ENCODE results near the gene PLXNA4. TPM values are rescaled to one million over a fixed set of nuclear protein-coding genes. Genes with fewer than 3 reads are reported as not detected.

The PLXNA4 gene
- total and polyA plus RNA-seq, 2 experiments from 2014 or later = 1.9 to 4.8 TPM

DNA sequence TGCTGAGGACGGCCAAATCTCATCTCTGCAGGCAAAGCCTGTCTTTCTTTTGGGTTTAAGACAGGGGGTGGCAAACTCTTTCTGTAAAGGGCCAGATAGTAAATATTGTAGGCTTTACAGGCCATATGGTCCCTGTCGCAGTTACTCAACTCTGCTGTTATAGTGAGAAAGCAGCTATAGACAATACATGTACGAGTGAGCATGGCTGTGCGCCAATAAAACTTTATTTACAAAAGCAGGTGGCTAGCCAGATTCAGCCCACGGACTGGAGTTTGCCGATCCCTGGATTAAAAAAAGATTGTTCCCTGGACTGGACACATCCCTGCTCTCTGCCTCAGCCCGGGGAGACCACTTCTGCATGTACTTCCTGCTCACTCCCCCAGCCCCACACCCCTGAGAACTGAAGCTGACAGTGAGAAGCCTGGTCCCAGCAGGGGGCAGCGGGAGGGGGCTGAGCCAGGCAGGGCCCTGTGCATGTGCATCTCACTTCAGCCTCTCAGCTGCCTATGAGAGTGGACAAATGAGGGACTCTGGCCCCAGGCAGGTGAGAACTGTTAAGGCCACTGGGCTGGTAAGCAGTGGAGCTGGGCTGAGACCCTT is 392.4 kb downstream of the PLXNA4 start:
- Histone ChIP-seq H3K27me3 (no peaks in the 10 kb centered on the region), H3K4me1 (ENCODE audit: insufficient read depth) (no peaks in the 10 kb centered on the region), H3K9me2 (replicated peaks; ENCODE audit: insufficient read depth) (no peaks in the 10 kb centered on the region), H3K4me3 (no peak overlapping the region), H2AFZ (no peak overlapping the region), H3K27ac (no peak overlapping the region), H3K9me3 (ENCODE audit: low read depth) (peaks cover 7% of the 10 kb centered on the region), H3K36me3 (replicated peaks; ENCODE audit: insufficient read depth, low read depth) (no peaks in the 10 kb centered on the region), H3K4me2 (no peak overlapping the region), H3K79me2 (no peaks in the 10 kb centered on the region), H4K20me1 (ENCODE audit: insufficient read depth, poor library complexity, severe bottlenecking) (no peaks in the 10 kb centered on the region)
- DNase-seq (ENCODE audit: low spot score) = no peak
- WGBS (ENCODE audit: low lambda C conversion rate, missing lambda C conversion rate) = 67% methylated on average over 8 of the region's 8 CpGs
- TF ChIP-seq EZH2 (IDR thresholded peaks at IDR 0.05; ENCODE audit: borderline replicate concordance) (no peak), EZH2phosphoT487 (IDR thresholded peaks at IDR 0.05; ENCODE audit: low read depth, severe bottlenecking, unreplicated experiment) (no peak)
- TF ChIP-seq, protein P1, sequence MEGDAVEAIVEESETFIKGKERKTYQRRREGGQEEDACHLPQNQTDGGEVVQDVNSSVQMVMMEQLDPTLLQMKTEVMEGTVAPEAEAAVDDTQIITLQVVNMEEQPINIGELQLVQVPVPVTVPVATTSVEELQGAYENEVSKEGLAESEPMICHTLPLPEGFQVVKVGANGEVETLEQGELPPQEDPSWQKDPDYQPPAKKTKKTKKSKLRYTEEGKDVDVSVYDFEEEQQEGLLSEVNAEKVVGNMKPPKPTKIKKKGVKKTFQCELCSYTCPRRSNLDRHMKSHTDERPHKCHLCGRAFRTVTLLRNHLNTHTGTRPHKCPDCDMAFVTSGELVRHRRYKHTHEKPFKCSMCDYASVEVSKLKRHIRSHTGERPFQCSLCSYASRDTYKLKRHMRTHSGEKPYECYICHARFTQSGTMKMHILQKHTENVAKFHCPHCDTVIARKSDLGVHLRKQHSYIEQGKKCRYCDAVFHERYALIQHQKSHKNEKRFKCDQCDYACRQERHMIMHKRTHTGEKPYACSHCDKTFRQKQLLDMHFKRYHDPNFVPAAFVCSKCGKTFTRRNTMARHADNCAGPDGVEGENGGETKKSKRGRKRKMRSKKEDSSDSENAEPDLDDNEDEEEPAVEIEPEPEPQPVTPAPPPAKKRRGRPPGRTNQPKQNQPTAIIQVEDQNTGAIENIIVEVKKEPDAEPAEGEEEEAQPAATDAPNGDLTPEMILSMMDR (IDR thresholded peaks at IDR 0.05; ENCODE audit: poor library complexity) = no peak

DNA sequence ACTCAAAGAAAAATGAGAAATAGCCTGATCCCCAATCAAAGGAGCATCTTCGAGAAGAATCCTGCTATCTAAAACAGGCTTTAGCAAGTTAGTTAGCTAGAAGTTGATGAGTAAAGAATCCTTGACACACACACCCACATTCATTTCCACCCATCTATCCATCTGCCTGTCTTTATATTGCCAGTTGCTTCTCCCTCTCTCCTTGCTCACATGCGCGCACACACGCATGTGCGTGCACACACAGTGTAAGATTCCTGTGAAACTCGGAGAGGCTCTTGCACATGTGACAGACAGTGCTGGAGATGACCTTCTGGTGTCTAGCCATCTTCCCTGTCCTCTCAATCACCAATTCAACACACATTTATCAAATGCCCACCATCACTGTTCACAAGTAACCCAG is 393.3 kb downstream of the PLXNA4 start:
- Histone ChIP-seq H3K4me3 (no peak overlapping the region), H3K9me2 (replicated peaks; ENCODE audit: insufficient read depth) (no peaks in the 10 kb centered on the region), H3K36me3 (replicated peaks; ENCODE audit: insufficient read depth, low read depth) (no peaks in the 10 kb centered on the region), H2AFZ (no peak overlapping the region), H3K4me1 (ENCODE audit: insufficient read depth) (peaks cover 4% of the 10 kb centered on the region), H3K27me3 (no peaks in the 10 kb centered on the region), H3K9me3 (ENCODE audit: low read depth) (peaks cover 7% of the 10 kb centered on the region), H3K4me2 (no peak overlapping the region), H4K20me1 (ENCODE audit: insufficient read depth, poor library complexity, severe bottlenecking) (no peaks in the 10 kb centered on the region), H3K79me2 (no peaks in the 10 kb centered on the region), H3K27ac (no peak overlapping the region)
- 93% methylated on average over 6 of the region's 6 CpGs for WGBS (ENCODE audit: low lambda C conversion rate, missing lambda C conversion rate)
- TF ChIP-seq, protein P1 (IDR thresholded peaks at IDR 0.05; ENCODE audit: poor library complexity) = no peak
- TF ChIP-seq EZH2 (IDR thresholded peaks at IDR 0.05; ENCODE audit: borderline replicate concordance) (no peak), EZH2phosphoT487 (IDR thresholded peaks at IDR 0.05; ENCODE audit: low read depth, severe bottlenecking, unreplicated experiment) (no peak)
- DNase-seq (ENCODE audit: low spot score) = no peak

DNA sequence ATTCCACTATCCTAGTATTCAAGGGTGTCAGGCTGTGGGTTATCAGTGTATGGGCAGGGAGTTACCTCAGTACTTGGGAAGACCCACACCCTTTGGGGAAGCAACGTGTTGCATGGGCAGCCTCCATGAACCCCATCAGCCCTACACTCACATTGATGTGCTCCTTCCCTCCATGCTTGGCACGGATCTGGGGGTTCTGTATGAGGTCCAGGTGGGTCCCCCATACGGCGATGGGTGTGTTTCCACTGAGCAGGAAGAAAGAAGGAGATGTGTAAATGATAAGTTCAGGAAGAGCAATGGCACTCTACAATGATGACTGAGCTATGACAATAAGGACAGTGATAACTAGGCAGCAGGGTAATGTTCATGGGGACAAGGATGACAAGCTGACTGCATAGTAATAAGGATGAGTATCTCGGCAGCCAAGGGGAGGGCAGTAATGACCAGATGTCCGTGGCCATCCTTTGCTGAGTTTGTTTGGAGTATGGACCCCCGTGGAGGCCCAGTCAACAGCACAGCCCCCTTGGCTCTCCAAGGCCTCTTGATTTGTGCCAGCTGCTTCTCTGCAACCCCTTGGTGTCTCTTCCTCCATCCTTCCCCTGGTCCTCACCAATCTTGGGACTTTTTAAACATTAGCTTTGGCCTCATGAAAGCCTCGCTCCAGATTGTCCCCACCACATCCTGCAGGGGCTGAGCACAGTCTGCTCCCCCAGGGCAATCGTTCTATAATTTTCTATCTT is 394.2 kb downstream of the PLXNA4 start:
- peaks cover 4% of the 10 kb centered on the region for H3K4me1 ChIP-seq (ENCODE audit: insufficient read depth)
- no peaks in the 10 kb centered on the region for H3K27me3 ChIP-seq
- no peak overlapping the region for H3K4me3 ChIP-seq
- no peaks in the 10 kb centered on the region for H3K9me2 ChIP-seq (replicated peaks; ENCODE audit: insufficient read depth)
- peaks cover 2% of the 10 kb centered on the region for H3K9me3 ChIP-seq (ENCODE audit: low read depth)
- no peak overlapping the region for H3K27ac ChIP-seq
- no peaks in the 10 kb centered on the region for H3K79me2 ChIP-seq
- DNase-seq (ENCODE audit: low spot score) = no peak
- WGBS (ENCODE audit: low lambda C conversion rate, missing lambda C conversion rate) = 91% methylated on average over 8 of the region's 9 CpGs
- H3K4me2 ChIP-seq = no peak overlapping the region
- no peaks in the 10 kb centered on the region for H4K20me1 ChIP-seq (ENCODE audit: insufficient read depth, poor library complexity, severe bottlenecking)
- no peaks in the 10 kb centered on the region for H3K36me3 ChIP-seq (replicated peaks; ENCODE audit: insufficient read depth, low read depth)
- no peak overlapping the region for H2AFZ ChIP-seq
- TF ChIP-seq EZH2 (IDR thresholded peaks at IDR 0.05; ENCODE audit: borderline replicate concordance) = no peak
- TF ChIP-seq, protein P1 (IDR thresholded peaks at IDR 0.05; ENCODE audit: poor library complexity) = no peak
- no peak for TF ChIP-seq EZH2phosphoT487 (IDR thresholded peaks at IDR 0.05; ENCODE audit: low read depth, severe bottlenecking, unreplicated experiment)

Data from hepatocyte (in vitro differentiated cells).